SIG-M5 treated with dmso at 0.1 percent for 504 hours (cell line): ENCODE results near the gene NEU2.
"Not testable (repeated sequence)": the region's sequence is repeated elsewhere in the genome, so short reads cannot be mapped to it uniquely, and the experiment has no call there.

Experiments used
- DNase-seq: peaks from one replicate; lab custom pipeline; 2025; ENCODE audit not compliant: unreplicated experiment; lab: John Stamatoyannopoulos, UW

NEU2 gene

DNA sequence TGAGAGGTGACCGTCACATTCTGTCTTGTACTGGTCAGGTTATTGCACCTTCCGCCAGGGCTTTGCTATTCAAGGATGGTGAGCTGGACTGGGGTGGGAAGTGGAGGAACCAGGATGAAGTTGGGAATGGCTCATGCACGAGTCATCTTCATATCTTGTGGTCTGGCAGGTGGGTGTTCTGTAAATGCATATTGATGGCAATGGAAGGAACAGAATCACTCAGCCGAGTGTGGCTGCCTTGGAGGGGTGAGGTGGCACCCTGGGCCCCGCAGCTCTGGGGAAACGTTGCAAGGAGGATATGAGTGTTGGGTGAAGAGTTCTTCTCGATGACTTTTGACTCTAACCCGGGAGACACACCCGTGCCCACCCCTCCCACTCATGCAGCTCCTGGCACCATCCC, 1.2 kb downstream of the NEU2 start:
- no peak for DNase-seq

DNA sequence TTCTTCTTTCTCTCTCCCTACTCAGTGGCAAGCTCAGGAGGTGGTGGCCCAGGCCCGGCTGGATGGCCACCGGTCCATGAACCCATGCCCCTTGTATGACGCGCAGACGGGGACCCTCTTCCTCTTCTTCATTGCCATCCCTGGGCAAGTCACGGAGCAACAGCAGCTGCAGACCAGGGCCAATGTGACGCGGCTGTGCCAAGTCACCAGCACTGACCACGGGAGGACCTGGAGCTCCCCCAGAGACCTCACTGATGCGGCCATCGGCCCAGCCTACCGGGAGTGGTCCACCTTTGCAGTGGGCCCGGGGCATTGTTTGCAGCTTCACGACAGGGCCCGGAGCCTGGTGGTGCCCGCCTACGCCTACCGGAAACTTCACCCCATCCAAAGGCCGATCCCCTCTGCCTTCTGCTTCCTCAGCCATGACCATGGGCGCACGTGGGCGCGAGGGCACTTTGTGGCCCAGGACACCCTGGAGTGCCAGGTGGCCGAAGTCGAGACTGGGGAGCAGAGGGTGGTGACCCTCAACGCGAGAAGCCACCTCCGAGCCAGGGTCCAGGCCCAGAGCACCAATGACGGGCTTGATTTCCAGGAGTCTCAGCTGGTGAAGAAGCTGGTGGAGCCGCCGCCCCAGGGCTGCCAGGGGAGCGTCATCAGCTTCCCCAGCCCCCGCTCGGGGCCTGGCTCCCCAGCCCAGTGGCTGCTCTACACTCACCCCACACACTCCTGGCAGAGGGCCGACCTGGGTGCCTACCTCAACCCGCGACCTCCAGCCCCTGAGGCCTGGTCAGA, 1.8 kb downstream of the NEU2 start:
- DNase-seq: no peak

DNA sequence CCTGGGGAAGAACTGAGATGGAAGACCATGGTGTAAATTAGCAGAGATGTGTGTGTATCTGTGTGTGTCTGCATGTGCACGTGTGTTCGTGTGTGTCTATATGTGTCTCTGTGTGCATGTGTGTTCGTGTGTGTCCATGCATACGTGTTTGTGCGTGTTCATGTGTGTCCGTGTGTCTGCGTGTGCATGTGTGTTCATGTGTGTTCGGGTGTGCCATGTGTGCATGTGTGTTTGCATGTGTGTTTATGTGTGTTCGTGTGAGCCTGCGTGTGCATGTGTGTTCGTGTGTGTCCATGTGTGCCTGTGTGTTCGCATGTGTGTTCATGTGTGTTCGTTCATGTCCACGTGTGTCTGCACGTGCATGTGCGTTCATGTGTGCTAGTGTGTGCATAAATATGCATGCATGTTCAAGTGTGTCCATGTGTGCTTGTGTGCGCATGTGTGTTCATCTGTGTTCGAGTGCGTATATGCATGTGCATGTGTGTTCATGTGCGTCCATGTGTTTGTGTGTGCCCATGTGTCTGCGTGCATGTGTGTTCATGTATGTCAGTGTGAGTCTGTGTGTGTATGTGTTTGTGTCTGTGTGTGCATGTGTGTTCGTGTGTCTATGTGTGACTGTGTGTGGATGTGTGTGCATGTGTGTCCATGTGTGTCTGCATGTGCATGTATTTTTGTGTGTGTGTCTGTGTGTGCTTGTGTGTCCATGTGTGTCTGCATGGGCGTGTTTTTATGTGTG, 3.1 kb downstream of the NEU2 start:
- DNase-seq: no peak

DNA sequence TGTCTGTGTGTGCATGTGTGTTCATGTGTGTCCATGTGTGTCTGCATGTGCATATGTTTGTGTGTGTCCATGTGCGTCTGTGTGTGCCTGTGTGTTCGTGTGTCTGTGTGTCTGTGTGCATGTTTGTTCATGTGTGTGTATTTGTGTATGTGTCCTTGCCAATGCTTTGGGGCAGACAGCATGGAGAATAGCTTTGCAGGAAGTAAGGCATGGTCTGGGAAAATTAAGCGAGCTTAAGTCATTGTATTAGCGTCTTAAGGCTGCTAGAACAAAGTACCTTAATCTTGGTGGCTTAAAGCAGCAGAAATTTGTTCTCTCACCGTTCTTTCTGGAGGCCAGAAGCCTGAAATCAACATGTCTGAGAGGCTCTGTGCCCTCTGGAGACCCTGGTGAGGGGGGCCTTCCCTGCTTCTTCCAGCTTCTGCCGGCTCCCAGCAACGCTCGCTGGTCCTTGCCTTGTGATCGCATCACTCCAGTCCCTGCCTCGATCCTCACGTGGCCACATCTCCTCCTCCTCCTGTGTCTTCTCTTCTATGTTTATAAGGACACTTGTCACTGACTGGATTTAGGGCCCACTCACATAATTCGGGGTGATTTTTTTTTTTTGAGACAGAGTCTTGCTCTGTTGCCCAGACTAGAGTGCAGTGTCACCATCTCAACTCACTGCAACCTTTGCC, 3.8 kb downstream of the NEU2 start:
- DNase-seq: no peak

DNA sequence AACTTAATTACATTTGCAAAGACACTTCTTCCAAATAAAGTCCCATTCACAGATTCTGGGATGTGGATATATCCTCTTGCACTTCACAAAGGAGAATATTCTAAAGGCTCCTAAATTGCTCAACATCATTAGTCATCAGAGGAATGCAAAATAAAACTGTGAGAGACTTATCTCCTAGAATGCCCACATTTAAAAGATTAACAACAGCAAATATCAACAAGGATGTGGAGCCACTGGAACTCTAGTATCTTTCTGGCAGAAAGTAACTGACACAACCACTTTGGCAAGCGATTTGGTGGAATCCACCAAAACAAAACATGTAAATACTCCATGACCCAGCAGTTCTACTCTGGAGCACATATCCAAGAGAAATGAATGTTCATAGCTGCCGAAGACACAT, 4.6 kb downstream of the NEU2 start:
- no peak for DNase-seq

DNA sequence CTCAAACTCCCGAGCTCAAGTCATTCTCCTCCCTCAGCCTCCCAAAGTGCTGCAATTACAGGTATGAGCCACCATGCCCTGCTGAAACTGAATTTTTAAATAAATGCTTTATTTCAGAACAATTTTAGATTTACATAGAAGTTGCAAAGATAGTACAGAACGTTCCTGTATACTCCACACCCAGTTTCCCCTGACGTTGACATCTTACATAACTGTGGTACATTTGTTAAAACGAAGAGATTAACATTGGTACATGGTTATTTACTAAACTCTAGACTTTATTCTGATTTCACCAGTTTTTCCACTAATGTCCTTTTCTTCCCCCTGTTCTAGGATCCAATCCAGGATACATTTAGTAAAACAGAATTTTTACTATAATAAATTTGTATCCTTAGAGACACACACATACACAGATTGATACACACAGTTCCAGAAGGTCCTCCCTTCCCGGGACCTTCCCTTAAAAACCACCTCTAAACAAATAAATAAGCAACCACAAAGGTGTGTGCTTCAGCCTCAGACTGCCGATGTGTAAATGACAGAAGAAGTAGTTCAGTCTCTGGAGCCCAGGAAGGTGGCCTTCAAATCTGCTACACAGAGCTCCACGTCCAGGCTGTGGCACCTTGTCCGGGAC, 6.9 kb downstream of the NEU2 start:
- no peak for DNase-seq

DNA sequence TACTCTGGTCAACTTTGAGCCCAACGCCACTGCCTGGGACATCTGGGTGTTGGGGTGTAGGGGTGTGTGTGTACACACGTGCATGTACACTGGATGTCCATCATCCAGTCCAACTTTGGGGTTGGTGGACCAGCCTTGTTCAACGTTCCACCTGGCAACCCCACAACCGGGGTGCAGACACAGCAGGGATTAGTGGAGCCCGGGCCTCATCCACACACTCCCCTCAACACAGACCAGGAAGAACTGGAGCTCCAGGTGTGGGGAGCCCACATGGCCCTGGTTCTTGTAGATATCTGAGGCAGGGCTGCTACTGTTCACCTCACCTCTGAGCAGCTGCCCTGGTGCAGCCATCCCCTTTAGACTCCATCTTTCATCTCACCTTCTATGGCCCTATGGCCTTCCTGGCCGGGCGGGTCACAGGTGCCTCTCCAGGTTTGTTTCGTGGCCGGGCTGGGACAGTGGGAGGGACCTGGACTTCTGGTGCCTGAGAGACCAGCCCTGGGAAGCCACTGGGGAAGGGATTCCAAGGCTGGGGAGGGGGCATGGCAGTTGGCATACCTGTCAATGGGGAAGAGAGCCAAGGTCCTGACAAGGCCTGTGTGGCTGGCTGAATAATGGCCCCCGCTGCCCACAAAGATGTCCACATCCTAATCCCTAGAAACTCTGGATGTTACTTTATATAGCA, 7.5 kb downstream of the NEU2 start:
- no peak for DNase-seq

DNA sequence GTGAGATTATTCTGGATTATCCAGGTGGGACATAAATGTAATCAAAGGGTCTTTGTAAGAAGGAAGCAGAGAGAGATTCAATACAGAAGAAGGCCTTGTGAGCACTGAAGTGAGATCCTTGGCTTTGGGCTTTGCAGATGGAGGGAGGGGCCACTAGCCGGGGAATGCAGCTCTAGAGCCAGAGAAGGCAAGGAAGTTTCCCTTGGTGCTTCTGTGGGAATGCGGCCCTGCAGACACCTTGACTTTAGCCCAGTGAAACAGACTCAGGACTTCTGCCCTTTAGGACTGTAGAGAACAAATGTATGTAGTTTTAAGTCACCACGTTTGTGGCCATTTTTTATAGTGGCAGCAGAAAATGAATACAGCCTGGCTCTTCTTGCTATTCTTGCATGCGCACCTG, 8.1 kb downstream of the NEU2 start:
- no peak for DNase-seq

DNA sequence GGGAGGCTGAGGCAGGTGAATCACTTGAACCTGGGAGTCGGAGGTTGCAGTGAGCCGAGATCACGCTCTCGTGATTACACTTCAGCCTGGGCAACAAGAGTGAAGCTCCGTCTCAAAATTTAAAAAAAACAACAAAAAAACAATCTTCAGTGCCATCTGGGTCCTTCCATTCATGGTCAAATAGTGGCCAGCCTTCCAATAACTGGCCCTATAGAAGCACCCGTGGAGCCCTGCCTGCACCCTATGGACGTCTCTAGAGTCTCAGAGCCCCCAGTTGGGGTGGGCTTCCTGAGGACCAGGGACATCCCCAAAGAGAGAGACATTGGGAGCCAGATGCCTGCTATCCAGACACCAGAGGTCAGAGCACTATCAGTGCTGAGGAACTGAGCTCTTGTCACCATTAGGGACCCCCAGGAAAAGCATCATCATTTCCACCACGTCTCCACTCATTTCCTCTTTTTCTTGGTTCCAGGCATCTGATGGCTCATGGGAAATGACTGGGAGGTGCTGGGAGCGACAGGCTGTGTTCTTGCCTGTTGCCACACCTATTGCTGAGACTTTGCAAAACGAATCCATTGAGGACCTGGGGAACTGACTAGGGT, 9.4 kb downstream of the NEU2 start:
- peak; percentile 42 for DNase-seq

DNA sequence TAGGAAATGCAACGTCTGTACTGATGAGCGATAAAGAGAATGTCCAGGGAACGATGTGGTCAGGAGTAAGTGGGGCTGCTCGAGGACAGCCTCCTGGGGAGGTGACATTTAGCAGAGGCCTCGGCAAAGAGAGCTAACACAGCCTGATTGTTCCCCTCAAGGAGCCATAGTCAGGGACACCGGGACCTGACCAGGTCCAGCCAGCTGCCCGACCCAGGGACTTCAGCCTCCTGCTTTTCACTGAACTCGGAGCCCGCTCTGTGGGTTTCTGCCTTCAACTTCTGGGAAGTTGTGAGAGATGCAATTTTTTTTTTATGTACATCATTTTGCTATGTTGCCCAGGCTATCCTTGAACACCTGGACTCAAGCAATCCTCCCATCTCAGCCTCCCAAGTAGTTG, 10.1 kb downstream of the NEU2 start:
- no peak for DNase-seq

DNA sequence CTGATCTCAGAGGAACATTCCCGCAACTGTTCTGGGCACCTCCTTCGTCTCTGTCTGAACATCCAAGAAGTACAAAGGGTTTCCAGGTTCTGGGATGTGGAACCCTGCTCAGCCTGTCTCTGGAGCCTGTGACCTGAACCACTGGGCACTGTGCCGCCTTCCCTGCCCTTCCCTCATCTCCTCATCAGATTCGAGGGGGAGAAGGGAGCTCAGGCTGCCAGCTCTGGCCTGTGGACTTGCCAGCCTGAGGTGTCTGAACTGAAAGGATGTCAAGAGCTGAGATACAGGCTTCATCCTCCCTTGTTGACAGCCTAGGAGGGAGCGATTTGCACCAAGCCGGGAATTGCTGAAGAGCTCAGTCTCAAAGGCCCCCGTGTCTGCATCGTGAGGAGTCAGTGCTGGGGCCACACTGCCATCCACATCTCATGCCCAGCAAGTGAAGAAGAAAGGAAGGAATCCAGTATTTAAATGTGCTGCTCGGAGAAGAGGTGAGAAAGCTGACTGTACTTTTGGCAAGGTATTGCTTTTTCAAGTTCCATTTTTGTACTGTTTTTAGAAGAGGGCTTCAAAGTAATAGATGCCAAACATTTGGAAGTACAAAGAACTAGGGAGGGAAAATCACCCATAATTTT, 12.6 kb downstream of the NEU2 start:
- DNase-seq: no peak

DNA sequence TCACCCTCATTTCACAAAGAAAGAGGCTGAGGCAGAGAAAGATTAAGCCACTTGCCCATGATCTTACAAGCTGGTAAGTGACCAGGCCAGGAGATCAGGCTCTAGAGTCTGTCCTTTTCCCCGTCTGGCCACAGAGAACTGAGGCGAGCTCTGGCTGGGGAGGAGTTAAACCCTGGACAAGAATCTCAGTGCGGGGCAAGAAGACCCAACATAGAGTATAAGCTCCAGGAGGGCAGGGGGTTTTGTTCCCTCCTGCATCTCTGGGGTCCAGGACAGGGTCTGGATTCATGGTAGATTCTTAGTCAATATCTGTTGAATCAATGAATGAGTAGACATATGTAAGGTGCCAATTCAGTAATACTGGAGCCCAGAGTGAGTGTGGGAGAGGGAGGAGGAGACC, 14.7 kb downstream of the NEU2 start:
- no peak for DNase-seq

DNA sequence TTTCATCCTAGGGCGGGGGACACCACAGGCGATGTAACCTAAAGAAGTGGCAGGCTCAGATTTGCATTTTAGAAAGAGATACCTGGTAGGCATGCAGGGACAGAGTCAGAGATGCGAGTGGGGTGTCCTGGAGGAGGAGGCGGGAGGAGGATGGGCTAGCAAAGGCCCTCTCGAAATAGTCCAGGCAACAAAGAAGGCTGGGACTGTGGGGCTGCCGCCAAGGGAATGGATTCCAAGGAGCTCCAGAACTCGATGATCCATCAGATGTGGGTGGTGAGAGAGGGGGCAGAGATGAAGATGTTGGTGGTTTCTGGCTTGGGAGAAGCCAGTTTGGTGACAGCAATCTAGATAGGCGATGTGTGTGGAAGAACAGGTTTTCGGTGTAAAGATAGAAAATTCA, 15.2 kb downstream of the NEU2 start:
- no peak for DNase-seq

DNA sequence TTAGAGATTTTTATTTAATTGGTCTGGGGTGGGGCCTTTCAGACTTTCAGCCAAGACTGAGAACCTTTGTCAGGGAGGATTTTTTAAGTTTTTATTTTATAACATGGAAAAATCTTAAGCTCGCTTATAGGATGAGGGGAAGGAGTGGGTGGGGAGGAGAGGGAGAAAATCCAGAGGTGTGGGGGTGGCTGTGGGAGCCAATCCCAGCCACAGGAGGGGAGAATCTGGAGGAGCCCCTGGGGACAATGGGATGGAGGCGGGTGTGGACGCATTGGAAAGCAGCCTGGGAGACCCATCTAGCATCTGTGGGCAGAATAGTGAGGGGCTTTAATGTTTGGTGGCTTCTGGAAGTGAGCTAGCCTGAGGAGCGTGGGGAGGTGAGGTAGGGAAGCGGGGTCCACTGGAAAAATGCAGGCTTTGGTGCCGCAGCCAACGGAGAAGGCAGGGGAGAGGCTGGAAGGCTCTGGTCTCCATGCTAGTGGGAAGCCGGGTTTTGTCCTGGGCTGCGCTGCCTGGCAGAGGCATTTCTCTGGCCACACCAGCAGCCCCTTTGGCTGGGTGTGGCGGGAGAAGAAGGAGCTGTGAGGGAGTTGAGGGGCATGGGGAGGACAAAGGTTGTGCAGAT, 16.2 kb downstream of the NEU2 start:
- DNase-seq: no peak

DNA sequence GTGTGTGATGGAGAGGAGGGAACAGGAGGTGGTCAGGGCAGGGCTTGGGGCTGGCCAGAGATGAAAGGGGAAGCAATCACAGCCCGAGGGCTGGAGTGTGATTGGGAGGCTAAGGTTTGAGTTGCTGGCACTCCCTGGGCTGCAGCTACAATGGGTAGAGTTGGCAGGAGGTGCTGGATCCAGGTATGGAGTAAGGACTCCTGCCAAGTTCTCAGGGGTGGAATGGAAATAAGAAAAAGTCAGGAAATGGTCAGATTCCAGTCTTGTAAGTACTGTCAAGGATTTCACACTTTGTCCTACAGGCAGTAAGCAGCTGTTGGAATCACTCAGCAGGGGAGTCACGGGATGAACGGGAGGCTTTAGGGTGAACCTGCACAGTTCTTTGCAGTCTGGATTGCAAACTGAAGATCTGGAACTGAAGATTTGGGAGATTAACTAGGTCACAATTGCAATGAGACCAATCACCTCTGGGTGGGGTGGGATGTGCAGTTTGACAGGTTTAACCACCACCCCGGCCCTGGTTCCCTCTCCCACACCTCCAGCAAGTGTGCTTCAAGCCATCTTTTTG, 16.8 kb downstream of the NEU2 start:
- DNase-seq: no peak

DNA sequence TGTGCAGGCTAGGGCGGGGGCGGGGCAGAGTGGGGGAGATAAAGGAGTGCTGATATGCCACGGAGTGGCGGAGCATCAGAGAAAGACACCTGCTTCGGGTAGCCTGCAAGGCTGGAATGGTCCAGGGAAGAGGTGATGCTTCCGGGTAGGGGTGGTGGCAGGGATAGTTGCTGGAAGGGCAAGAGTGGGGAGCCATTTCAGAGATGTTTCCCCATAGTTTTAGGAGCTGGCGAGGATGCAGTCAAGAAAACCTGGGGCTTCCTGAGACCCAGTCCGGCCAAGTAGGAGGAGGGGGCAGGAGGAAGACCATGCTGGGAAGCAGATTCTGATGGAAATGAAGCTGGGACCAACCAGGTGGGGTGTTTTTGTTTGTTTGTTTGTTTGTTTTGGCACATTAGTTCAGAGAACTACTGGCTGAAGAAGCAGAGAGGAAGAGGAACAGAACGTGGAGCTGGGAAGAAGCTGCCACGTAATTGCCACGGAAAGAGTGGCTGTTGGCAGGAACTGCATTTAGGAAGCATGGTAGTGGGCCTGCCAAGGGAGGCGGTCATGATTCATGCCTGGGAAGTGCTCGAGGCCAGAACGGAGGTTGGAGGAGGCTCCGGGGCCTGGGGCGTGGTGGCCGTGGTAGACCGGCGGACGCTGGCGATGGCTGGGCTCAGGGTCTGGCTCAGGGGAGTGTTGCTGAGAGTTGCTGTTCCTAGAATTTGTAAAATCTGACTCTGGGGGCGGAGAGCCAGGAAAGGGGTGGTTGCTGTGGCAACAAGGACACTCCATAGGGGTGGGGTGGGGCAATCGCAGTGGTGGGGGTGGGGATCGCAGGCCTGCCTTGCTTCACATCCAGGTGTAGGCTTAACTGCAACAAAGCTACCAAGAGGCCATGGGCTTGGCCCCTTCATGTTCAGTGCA, 19.0 kb downstream of the NEU2 start:
- DNase-seq: no peak

DNA sequence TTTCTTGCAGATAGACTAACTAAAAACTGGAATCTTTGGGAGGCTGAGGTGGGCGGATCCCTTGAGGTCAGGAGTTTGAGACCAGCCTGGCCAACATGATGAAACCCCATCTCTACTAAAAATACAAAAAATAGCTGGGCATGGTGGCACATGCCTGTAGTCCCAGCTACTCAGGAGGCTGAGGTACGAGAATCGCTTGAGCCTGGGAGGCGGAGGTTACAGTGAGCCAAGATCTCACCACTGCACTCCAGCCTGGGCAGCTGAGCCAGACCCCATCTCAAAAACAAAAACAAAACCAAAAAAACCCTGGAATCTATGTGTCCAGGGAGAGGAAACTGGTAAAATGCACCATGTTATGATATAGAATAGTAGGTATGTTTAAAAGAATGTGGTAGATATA, 20.0 kb downstream of the NEU2 start:
- not testable (repeated sequence) for DNase-seq
